Cerebellar cortex (tissue), 1 donor: ENCODE results near the gene KRT75.

Experiments used
- DNase-seq: peaks from one replicate; pipeline ENCODE4 v3.0.0-alpha.2; 2015; ENCODE audit warnings: low spot score

Gene KRT75

DNA sequence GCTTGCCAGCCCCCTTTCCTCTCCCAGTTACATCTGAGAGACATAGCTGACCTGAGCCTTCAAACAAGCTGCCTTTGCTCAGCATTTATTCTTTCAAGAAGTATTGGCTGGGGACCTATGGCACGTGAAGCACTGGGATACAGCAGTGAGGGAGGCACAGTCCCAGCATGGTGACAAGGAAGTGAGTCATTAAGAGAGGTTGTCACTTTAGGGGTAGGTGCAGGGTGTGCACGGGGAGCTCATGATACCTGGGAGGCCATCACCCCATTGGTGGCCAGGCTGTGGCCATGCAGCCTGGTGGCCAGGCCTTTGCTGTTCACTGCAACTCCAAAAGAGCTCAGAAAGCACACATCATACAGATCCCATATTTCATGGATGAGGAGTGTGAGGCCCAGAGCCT is 5.7 kb upstream of the KRT75 start:
- no peak for DNase-seq

DNA sequence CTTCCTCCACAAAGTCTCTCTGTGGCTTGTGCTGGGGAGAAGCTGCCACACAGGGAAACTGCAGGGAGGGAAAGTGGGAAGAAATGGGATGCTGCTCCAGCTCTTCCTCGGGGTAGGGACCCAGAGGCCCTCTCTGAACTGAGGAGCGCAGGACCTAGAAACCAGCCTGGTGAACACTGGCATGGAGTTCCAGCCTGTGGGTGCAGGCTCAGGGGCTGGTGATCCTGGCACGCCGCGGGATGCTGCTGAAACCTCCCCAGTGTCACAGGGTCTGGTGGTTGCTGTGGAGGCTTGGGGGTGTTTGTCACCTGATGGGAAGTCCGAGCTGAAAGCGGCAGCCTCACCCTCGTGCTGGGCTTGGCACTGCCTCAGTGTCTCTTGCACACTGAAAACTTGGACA is 5.2 kb upstream of the KRT75 start:
- DNase-seq: no peak

DNA sequence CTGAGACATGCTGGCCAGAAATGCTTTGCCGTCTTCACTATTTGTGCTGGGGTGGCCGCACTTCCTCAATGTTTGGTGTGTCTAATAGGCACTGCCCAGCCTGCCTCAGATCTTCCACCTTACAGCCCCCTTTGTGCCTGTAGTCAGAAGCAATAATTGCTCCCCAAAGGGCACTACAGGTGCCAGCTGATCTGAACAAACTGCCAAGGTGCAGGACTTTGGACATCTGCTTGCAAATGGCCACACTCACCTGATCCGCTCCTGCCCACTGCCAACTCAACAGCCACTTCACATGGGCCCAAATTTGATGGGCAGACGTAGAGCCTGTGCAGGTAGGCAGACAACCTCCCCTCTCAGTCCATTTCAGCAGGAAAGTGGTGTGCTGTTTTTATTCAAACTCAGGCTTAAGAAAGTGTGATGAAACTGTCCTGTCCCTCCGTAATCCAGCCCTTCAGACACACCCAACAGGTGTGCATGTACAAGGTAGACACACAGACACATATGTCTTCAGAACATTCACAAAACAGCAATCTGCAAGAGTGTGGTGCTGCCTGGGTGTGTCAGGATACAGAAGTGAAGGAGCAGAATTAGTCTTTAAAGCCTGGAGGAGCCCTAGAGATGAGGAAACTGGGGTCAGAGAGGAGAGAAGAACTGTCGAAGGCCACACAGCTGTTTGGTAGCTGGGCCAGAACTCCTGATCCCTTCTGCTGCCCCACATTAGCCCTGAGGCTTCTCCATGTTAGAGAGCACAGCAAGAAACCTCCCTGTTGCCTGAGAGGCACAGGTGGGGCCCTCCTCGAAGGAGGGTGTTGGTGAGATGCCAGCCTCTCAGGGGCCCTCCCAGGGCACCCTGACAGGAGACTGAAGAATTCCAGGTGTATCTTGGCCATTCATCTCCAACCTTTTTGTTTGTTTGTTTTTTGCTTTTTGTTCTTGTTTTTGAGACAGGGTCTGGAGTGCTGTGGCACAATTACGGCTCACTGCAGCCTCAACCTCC is 4.4 kb upstream of the KRT75 start:
- DNase-seq: no peak

DNA sequence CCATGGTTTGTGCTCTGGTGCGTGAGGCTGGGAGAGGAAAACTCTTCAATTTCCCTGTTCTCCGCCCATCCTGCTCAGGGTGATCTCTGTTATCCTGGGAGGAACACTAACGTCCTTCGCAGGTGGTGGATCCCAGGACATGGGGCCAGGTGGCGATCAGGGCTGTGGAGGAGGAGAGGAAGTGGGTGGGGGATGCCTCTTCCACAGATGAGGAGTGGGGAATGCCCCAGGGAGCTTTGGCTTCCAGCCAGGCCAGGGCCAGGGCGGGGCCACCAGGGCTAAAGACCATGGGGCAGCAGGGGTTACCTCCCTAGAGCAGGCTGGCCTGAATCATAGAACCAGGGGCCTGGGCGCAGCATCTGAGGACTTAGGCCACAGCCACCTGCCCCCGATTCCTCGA is 3.3 kb upstream of the KRT75 start:
- DNase-seq: no peak

DNA sequence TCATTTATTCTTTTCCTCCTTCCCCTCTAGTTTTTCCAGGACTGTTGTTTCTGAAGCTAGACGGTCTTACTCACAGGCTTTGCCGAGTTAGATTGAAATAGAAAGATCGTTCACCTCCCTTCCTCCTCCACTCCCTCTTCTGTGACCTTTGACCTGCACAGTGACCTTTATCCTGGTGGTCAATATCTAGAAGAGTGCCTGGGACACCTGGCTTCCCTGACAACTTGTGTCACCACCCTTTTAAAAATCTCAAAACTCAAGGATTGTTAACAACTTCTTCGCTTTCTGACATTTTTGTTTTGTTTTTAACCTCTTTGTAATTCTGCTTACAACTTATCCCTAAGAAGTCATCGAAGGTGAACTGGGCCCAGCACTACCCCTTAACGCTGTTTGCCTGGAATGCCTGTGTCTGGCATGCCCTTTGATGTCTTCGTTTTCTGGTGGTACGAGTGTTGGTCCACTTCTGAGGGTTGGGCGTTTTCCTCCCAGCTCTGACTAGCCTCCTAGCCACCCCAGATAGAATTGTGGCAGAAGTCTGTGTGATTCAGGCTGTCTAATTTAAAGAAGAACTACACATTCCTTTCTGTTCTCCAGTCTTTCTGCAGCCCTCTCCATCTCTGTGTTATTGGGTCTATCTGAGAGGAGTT is 2.8 kb upstream of the KRT75 start:
- no peak for DNase-seq

DNA sequence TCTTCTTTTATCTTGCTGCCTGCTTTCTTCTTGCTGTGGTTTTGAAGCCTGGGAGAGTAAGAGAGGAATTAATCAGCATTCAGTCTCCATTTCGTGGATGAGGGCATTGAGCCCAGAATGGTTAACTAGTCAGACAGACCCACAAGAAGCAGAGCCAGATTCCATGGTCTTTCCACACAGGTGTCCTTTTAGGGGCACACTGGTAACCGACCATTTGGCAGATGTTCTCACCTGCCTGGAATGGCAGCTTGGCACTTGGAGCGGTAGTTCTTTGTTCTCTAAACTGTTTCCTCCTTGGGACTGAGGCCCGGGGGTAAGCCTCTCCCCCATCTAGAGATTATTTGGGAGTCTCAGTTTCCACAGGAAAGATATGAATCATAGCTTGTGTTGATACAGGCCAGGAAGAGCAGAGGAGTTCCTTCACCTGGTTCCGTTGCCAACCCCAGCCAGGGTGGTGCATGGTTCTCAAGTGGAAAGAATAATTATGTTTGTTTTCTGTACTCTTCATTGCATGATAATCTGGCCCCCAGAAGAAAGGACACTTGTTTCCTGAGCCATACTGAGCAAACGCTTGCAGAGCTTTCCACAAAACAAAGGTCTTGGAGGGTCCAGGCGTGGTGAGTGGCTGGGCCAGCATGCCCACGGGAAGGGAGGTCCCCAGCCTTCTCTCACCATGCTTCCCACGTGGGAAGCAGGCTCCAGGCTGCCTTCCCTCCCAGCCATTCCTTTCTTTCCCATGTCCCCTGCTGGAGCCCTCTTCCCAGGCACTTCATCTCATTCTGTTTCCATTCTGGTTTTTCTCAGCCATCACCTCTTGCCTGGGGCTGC is 2.0 kb upstream of the KRT75 start:
- DNase-seq: no peak

DNA sequence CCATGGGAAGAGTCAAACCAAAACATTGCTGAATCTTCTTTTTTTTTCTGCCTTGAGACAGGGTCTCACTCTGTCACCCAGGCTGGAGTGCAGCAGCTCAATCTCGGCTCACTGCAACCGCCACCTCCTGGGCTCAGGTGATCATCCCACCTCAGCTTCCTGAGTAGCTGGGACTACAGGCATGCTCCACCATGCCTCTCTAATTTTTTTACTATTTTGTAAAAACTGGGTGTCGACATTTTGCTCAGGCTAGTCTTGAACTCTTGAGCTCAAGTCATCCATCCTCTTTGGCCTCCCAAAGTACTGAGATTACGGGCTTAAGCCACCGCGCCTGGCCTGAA is 1.5 kb upstream of the KRT75 start:
- no peak for DNase-seq

DNA sequence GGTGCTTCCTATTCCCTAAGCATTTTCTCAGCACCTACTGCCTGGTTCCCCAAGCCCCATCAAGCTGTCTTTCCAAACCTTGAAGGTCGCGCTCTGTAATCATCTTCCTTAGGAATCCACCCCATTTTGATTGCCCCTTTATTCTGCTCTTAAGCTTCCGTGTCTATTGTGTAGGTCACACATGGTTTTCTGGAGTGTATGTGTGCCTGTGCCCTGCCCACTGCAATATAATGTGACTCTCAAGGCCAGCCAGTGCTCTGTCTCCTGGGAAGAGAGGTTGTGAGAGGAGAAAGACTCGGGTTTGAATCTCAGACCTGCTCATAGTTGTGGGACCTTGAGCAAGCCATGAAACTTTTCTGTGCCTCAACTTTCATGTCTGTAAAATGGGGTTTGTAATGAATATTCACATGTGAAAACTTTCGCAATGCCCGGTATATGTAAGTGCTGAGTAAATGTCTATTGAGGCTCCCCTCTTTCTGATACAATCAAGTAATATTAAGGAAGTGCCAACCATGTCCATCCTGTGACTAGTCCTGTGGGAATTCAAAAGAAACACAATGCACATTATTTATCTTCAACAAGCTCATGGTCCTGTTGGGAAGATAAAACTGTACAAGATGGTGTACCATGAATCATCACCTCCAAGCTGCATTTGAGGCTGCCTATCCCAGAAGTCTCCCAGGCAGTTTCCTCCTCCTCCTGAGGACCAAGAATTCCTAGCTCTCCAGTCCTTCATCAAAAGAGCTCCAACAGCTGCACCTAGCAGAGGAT is 774 bp upstream of the KRT75 start:
- DNase-seq: no peak

DNA sequence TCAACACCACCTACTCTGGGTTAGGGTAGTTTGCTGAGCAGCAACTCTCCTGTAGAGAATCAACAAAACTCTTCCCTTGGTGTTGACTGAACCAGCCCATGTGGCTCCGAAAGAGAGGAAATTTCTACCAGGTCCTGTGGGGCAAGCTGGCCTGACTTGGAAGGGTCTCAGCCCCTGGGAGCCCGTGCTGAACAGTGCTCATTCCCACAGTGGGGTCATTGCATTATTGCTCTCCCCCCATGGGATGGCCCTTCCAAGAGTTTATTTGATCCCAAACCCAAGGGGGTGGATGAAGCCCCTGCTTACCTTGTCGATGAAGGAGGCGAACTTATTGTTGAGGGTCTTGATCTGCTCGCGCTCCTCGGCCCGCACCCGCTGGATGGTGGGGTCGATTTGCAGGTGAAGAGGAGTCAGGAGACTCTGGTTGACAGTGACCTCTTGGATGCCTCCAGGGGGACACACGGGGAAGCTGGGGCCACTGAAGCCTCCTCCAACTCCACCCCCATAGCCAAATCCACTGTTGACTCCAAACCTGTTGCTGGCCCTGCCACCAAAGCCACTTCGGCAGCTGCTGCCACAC is 580 bp downstream of the KRT75 start:
- DNase-seq: no peak

DNA sequence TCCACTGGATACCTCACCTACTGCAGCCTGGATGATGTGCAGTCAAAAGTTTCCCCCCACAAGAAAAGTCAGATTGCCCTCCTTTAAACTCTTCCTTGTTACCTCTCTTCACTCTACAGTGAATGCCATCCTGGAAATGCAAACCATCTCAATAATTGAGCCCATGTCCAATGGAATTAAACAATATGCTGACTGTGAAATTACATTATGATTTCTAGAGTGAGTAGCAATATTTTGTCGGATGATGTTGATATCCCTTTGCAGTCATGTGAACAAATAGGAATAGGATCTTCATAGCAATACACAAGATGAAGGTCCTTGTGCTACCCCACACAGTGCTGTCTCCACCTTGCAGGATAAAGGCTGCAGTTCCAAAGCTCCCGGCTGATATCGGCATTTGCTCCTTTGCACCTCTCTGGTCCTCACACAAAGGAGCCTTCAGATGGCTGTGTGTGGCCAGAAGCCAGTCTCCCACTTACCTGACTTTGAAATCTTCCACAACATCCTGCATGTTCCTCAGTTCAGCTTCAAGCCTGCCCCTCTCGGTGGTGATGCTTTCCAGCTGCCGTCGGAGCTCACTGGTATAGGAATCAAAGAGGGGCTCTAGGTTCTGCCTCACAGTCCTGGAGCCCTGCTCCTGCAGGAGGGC is 1.5 kb downstream of the KRT75 start:
- no peak for DNase-seq

DNA sequence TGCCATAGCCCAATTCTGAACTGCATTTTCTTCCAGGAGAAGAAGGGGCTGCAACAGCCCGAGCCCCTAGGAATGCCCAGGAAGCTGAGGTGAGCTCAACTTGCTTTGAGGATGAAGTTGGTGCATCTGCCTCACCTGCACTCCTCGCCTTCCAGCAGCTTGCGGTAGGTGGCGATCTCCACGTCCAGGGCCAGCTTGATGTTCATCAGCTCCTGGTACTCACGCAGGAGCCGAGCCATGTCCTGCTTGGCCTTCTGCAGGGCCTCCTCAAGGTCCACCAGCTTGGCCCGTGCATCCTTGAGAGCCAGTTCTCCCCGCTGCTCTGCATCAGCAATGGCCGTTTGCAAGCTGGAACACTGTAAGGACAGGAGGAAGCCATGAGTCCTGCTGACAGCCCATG is 6.0 kb downstream of the KRT75 start:
- no peak for DNase-seq

DNA sequence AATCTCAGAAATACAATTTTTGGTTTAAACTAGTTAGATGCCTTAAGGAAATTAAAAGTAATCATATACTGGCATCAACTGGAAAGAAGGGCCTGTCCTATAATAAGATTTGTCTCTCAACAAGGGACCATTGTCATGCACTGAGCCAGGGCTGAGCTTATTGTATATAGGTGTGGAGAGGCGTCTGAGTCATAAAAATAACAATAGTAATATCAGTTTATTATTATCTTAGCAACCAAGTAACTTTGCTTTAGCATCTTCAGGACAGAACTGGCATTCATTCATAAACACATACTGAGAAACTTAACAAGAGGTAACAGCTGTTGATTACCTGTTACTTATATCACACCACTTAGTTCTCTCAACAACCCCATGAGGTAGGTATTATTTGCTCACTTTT is 7.1 kb downstream of the KRT75 start:
- DNase-seq: no peak

DNA sequence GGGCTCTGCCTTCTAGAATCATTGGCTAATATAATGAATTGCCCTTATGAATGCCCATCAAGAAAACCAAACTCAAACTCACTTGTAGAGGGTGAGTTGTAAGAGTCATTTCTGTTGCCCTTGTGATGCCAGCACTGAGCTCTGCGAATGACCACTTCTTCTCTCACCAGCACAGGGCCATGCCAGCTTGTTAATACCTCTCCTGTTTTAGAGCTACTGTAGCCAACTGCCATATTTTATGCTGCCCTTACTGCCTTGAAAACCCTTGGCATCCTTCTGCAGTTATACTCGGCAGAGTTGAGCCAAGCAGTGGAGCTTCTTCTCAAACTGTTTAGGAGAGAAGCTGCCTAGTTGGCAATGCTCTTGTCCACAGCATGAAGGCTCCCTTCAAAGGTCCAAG is 8.1 kb downstream of the KRT75 start:
- no peak for DNase-seq

DNA sequence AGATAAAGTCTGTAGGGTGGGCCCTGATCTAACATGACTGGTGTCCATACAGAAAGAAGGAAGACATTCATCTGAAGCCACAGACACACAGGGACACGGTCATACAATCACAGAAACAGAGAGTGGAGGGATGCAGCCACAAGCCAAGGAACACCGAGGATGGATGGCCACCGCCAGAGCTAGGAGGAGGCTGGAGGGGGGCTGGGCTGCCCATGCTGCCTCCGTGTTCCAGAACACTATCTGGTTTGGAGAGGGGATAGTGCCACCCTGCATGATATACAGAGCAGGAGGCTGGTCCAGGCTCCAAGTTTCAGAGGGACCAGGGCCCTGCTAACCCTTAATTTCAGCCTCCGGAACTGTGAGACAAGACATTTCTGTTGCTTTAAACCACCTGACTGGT is 8.7 kb downstream of the KRT75 start:
- DNase-seq: no peak

DNA sequence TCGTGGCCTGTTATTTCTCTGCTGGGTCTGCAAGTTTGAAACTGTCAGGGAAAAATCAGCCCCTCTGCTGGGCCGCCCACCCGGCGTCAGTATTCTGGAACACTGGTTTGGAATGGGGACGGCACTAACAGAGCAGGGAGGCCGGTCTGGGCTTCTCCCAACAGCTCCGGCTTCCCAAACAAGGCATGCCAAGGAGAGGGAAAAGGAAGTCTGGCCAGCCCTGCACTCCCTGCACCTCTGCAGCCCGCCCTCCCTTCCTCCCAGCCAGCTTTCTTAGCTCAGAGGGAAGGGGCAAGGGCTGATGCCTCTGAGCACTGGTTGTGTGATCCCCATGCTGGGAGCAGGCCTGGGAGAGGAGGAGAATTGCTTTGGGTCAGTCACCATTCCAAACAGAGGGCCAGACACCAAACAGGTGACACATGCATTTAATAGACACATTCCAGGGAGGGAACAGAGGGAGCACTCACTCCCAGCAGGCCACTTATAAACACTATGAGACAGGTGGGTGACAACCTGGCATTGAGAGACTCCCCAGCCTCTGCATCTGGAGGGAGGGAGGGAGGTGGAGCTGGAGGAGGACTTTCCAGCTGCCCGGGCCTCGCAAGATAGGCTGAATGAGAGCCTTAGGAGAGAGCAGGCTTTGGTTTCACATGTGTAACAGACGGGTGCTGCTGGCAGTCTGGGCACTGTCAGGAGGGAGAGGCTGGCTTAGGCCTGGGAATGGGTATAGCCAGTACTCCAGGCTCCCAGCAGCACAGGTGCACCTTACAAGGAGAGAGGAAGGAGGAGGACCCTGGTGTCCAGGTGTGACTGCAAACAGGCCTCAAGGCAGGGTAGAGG is 10.3 kb downstream of the KRT75 start:
- no peak for DNase-seq

DNA sequence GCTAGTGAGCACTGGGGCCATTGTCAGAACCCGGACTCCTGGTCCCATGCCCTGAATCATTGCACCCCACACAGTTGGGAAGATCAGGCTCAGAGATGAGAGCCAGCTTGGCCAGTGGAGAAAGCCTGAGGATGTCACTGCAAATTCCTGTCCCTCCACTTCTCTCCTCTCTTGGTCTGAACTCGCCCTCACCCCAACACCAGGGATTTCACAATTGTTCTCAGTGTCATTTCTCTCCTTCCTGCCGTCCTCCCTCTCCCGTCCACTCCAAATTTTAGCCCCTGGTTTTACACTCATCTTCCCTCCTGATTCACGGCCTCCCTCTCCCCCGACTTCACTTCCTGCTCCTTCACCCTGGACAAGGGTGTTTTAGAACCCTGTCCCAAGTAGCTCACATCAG is 11.1 kb downstream of the KRT75 start:
- no peak for DNase-seq

DNA sequence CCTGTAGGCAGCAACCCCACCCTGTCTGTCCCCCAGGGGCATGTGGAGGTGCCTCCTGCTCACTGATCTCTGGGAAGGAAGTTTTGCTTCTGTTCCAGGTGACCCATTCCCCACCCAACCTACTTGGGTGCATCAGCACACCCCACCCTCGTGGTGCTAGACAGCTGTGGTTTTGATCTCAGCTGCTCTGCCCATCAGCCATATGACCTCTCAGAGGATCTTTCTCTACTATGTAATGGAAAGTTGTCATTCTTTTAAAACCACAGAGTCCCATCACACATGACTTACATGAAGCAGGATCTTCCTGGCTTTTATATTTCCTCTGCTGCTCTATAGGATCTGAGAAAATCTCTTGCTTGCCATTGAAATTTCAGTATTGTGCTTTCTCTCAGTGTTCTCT is 14.5 kb downstream of the KRT75 start:
- DNase-seq: no peak

DNA sequence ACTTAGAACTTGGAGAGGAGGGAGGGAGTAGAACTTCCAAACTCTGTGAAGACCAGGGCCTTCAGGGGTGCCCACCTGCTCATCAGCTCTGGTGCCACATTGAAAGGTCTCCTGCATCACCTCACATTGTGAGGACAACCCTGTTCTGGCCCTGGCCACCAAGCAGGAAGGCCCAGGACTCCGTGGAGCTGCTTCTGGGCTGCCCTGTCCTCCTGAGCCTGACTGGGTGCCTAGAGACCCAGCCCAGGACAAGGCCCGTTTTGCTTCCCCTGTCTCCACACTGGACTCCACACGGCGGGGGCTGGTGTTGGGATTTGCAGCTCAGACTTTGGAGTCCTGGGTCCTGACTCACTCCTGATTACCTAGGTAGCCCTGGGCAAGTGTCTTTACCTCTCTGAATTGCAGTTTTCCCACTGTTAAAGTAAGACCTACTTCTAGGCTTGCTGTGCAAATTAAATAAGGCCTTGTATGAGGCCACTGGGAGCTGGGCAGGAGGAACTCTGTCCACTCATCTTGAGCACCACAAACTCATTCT is 15.5 kb downstream of the KRT75 start:
- no peak for DNase-seq

DNA sequence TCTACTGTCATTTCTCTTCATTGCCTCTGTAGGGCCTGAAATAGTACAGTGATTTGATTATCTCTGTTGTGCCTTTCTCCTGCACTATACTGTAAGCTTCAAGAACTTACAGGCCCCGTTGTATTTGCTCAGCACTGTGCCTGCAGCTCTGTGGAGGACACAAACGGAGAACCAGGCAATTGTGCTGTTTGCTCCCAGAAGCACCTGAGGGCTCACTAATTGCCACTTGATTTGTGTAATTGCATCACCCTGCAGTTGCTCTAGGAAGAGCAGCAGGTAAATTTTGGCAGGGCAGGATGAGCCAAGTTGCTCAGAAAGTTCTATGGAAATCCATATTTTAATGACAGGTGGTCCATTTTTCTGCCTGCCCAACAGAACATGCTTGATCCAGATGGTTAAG is 16.4 kb downstream of the KRT75 start:
- DNase-seq: no peak

DNA sequence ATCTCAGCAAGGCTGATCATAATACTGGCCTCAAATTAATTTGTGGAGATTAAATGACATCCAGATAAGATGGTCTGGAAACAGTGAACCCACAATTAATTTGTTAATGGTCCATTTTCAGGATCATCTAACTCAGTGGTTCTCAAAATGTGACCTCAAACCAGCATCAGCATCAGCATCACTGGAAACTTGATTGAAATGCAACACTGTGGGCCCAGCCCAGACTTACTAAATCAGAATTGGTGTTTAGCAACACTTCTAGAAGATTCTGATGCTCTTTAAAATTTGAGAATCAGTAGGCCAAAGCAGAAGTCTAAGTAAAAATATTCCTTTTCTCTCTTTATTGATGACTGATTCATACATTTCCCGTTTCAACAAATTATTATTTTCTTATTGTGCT is 17.4 kb downstream of the KRT75 start:
- no peak for DNase-seq
